H1 (cell line): ENCODE data around the gene TEX101.

Experiments used
- ATF3 ChIP-seq: IDR thresholded peaks from 2 replicates; pipeline ENCODE4 v1.6.1; 2011; ENCODE audit warnings: low read depth, mild to moderate bottlenecking, low read length; ENCODE audit not compliant: insufficient read depth
- CEBPB ChIP-seq: IDR thresholded peaks from 2 replicates; pipeline ENCODE4 v1.6.1; 2012; ENCODE audit warnings: low read depth, low read length
- CHD1 ChIP-seq: IDR thresholded peaks from 2 replicates; pipeline ENCODE4 v1.6.1; 2012; ENCODE audit warnings: low read depth, low read length, improper control_type of control experiment
- CREB1 ChIP-seq: IDR thresholded peaks from 2 replicates; pipeline ENCODE4 v1.6.1; 2012; ENCODE audit warnings: inconsistent platforms
- EZH2 ChIP-seq: fragments of 200-600 bp; sonication (generic); IDR thresholded peaks from 2 replicates; pipeline ENCODE4 v1.7.1; 2012; ENCODE audit warnings: low read depth, mild to moderate bottlenecking, moderate library complexity, low read length, inconsistent platforms; ENCODE audit not compliant: severe bottlenecking
- GABPA ChIP-seq: IDR thresholded peaks from 2 replicates; pipeline ENCODE4 v1.6.1; 2011; ENCODE audit warnings: mild to moderate bottlenecking, low read length, moderate library complexity, borderline replicate concordance; ENCODE audit not compliant: insufficient read depth
- HDAC6 ChIP-seq: IDR thresholded peaks from one replicate; pipeline ENCODE4 v1.7.1; 2012; ENCODE audit warnings: low read depth, mild to moderate bottlenecking, inconsistent platforms, low read length, moderate library complexity
- POLR2A ChIP-seq, 2 experiments: IDR thresholded peaks; 1 replicate in 1 of 2; 2 replicates in 1 of 2; pipeline ENCODE4 v1.6.1; 2011; ENCODE audit warnings: low read depth in 2 of 2, low read length in 2 of 2, mild to moderate bottlenecking in 2 of 2; ENCODE audit errors: control extremely low read depth in 1 of 2
- RNF2 ChIP-seq: fragments of 200-900, 300-1000 bp; sonication (generic); IDR thresholded peaks from 2 replicates; pipeline ENCODE4 v1.7.1; 2016; ENCODE audit warnings: borderline replicate concordance, low read depth, mild to moderate bottlenecking, antibody characterized with exemption, low read length; ENCODE audit not compliant: poor library complexity, severe bottlenecking; ENCODE audit errors: missing control alignments
- SUZ12 ChIP-seq: fragments of 200-600 bp; sonication (generic); IDR thresholded peaks from 2 replicates; pipeline ENCODE4 v1.6.1; 2012; ENCODE audit warnings: mild to moderate bottlenecking, inconsistent platforms, low read length, moderate library complexity, mixed read lengths
- TAF1 ChIP-seq: IDR thresholded peaks from 2 replicates; pipeline ENCODE4 v1.6.1; 2011; ENCODE audit warnings: mild to moderate bottlenecking, low read depth, low read length
- YY1 ChIP-seq: IDR thresholded peaks from 2 replicates; pipeline ENCODE4 v1.6.1; 2011; ENCODE audit warnings: low read depth, mild to moderate bottlenecking, low read length
- TF ChIP-seq, protein P1 (sequence below), 3 experiments: IDR thresholded peaks; 1 replicate in 2 of 3; 2 replicates in 1 of 3; pipeline versions ENCODE4 v1.5.1 to v1.6.1; 2011; ENCODE audit warnings: low read length in 3 of 3, mild to moderate bottlenecking in 3 of 3, inconsistent platforms in 2 of 3, low read depth in 1 of 3, moderate library complexity in 1 of 3; ENCODE audit not compliant: insufficient read depth in 1 of 3; ENCODE audit errors: control extremely low read depth in 1 of 3
- TF ChIP-seq, protein P2 (sequence below): IDR thresholded peaks from 2 replicates; pipeline ENCODE4 v1.6.1; 2012; ENCODE audit warnings: inconsistent platforms

DNA sequence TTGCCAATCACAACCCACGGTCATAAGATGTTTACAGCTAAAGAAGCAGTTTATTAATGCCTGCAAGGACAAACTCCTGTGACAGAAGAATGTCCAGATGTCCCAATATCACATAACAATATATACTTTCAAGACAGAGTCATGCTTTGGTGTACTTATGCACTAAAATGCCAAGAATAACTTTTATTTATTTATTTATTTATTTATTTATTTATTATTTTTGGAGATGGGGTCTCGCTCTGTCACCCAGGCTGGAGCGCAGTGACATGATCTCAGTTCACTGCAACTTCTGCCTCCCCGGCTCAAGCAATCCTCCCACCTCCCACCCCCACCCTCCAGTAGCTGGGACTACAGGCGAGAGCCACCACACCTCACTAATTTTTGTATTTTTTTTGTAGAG lies 9.1 kb downstream of the TEX101 start:
- TF ChIP-seq RNF2 (no peak), CEBPB (no peak), HDAC6 (no peak), CREB1 (no peak), GABPA (no peak), SUZ12 (no peak), EZH2 (no peak), ATF3 (no peak), YY1 (no peak), CHD1 (no peak), POLR2A (IDR thresholded peaks at IDR 0.05; ENCODE audit: control extremely low read depth in 1 of 2, low read depth in 2 of 2, low read length in 2 of 2) (no peak), TAF1 (no peak)
- TF ChIP-seq, protein P1, sequence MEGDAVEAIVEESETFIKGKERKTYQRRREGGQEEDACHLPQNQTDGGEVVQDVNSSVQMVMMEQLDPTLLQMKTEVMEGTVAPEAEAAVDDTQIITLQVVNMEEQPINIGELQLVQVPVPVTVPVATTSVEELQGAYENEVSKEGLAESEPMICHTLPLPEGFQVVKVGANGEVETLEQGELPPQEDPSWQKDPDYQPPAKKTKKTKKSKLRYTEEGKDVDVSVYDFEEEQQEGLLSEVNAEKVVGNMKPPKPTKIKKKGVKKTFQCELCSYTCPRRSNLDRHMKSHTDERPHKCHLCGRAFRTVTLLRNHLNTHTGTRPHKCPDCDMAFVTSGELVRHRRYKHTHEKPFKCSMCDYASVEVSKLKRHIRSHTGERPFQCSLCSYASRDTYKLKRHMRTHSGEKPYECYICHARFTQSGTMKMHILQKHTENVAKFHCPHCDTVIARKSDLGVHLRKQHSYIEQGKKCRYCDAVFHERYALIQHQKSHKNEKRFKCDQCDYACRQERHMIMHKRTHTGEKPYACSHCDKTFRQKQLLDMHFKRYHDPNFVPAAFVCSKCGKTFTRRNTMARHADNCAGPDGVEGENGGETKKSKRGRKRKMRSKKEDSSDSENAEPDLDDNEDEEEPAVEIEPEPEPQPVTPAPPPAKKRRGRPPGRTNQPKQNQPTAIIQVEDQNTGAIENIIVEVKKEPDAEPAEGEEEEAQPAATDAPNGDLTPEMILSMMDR (IDR thresholded peaks at IDR 0.05; ENCODE audit: control extremely low read depth in 1 of 3, insufficient read depth in 1 of 3, low read depth in 1 of 3, low read length in 3 of 3): no peak
- TF ChIP-seq, protein P2, sequence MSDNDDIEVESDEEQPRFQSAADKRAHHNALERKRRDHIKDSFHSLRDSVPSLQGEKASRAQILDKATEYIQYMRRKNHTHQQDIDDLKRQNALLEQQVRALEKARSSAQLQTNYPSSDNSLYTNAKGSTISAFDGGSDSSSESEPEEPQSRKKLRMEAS: no peak
